GM12801 (cell line): ENCODE results near the gene CSGALNACT2.

Experiments used
- CTCF ChIP-seq: IDR thresholded peaks from one replicate; pipeline ENCODE4 v1.5.1; 2011; ENCODE audit warnings: control low read depth; ENCODE audit not compliant: insufficient read length; ENCODE audit errors: extremely low read depth

The CSGALNACT2 gene

GRCh38 chr10:43127442-43127841 is 10.8 kb upstream of the CSGALNACT2 start:
- no peak for TF ChIP-seq CTCF

GRCh38 chr10:43128331-43128730 is 9.9 kb upstream of the CSGALNACT2 start:
- TF ChIP-seq CTCF, result no peak

GRCh38 chr10:43128958-43129706 is 9.1 kb upstream of the CSGALNACT2 start:
- no peak for TF ChIP-seq CTCF

- TF ChIP-seq CTCF, result no peak
Measured at GRCh38 chr10:43130770-43131171, 7.5 kb upstream of the CSGALNACT2 start.

- TF ChIP-seq CTCF, result no peak
Measured at GRCh38 chr10:43131256-43131655, 7.0 kb upstream of the CSGALNACT2 start.

GRCh38 chr10:43131906-43132305 is 6.3 kb upstream of the CSGALNACT2 start:
- no peak for TF ChIP-seq CTCF

- no peak for TF ChIP-seq CTCF
Measured at GRCh38 chr10:43132867-43133787, 5.1 kb upstream of the CSGALNACT2 start.
